Measurements from ENCODE around the gene UQCRC1.

DNA sequence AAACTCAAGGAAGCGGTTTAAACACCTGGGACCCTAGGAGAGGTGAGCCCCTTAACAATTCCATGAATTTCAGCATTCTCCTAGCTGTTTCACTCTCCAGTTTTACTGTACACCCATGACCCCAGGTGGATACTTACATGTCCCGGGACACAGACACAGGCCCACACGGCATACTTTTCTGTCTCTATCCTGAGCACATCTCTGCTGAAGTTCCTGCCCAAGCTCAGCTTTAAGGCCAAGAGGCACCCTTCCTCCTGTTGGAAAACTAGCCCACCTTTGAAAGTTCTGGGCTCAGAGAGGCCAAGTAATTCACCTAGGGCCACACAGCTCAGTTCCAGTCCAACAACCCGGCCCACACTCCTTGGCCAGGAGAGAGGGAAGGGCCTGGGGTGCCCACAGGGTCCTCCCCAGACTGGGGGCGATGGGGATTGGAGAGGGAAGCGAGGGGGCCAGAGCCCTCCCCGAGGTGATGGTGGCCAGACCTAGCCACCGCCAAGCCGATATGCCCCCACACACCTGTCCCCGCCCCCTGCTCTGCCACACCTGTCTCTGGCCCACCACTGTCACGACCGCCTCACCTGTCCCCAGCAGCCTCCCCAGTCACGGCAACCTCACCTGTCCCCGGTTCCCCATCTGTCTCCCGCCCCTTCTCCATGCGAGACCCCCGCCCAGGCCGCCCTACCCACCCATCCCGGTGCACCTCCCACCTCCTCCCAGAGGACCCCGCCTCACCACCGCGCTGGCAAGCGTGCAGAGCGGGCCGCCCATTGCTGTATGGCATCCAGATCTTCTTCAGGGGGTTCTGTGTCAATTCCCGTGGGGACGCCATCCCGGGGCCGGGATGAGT, 53.3 kb downstream of the UQCRC1 start:
- TF ChIP-seq, protein P1, sequence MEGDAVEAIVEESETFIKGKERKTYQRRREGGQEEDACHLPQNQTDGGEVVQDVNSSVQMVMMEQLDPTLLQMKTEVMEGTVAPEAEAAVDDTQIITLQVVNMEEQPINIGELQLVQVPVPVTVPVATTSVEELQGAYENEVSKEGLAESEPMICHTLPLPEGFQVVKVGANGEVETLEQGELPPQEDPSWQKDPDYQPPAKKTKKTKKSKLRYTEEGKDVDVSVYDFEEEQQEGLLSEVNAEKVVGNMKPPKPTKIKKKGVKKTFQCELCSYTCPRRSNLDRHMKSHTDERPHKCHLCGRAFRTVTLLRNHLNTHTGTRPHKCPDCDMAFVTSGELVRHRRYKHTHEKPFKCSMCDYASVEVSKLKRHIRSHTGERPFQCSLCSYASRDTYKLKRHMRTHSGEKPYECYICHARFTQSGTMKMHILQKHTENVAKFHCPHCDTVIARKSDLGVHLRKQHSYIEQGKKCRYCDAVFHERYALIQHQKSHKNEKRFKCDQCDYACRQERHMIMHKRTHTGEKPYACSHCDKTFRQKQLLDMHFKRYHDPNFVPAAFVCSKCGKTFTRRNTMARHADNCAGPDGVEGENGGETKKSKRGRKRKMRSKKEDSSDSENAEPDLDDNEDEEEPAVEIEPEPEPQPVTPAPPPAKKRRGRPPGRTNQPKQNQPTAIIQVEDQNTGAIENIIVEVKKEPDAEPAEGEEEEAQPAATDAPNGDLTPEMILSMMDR (conservative IDR thresholded peaks at IDR 0.05; ENCODE audit: low read depth, low read length): no peak
- TF ChIP-seq EZH2 (IDR thresholded peaks at IDR 0.05; ENCODE audit: low read length, unreplicated experiment) (no peak), EZH2phosphoT487 (IDR thresholded peaks at IDR 0.05; ENCODE audit: borderline replicate concordance, low read length) (no peak)
